Measurements from ENCODE around the gene ZC3H4.
"Not testable (repeated sequence)": the region's sequence is repeated elsewhere in the genome, so short reads cannot be mapped to it uniquely, and the experiment has no call there.

- not testable (repeated sequence) for TF ChIP-seq CTCF (IDR thresholded peaks at IDR 0.05 in 2 of 3, conservative IDR thresholded peaks at IDR 0.05 in 1 of 3; ENCODE audit: borderline replicate concordance in 1 of 3, insufficient read depth in 1 of 3, low read depth in 2 of 3, low read length in 2 of 3); REST (IDR thresholded peaks at IDR 0.05; ENCODE audit: low read depth); ZBTB33 (IDR thresholded peaks at IDR 0.05; ENCODE audit: extremely low read depth, insufficient replicate concordance, low read length)
Observed at GRCh38 chr19:47078351-47078750, 35.2 kb downstream of the ZC3H4 start.
